NT2/D1 (cell line): ENCODE data around the gene PIGA.
"Not testable (repeated sequence)": the region's sequence is repeated elsewhere in the genome, so short reads cannot be mapped to it uniquely, and the experiment has no call there.

ENCODE experiments used
- DNase-seq: peaks from one replicate; pipeline ENCODE4 v3.0.0-alpha.2; 2011; ENCODE audit warnings: low read depth, low spot score
- H3K27me3 ChIP-seq: 2 replicates; pipeline ENCODE4 v1.6.0; 2011; ENCODE audit warnings: mild to moderate bottlenecking; ENCODE audit not compliant: insufficient read length, insufficient read depth
- H3K36me3 ChIP-seq: 2 replicates; pipeline ENCODE4 v1.6.1; 2011; ENCODE audit warnings: mild to moderate bottlenecking, low read length, mixed read lengths; ENCODE audit not compliant: insufficient read depth, insufficient read length
- H3K4me1 ChIP-seq: 2 replicates; pipeline ENCODE4 v1.5.1; 2011; ENCODE audit not compliant: insufficient read depth, insufficient read length
- H3K4me3 ChIP-seq: 2 replicates; pipeline ENCODE4 v1.5.1; 2011; ENCODE audit warnings: low read depth; ENCODE audit not compliant: insufficient read length
- H3K9ac ChIP-seq: 2 replicates; pipeline ENCODE4 v1.6.0; 2011; ENCODE audit warnings: low read depth; ENCODE audit not compliant: insufficient read length
- H3K9me3 ChIP-seq: 2 replicates; pipeline ENCODE4 v1.5.1; 2011; ENCODE audit warnings: mild to moderate bottlenecking, low read length; ENCODE audit not compliant: insufficient read depth
- SUZ12 ChIP-seq: IDR thresholded peaks from 2 replicates; pipeline ENCODE4 v1.6.1; 2011; ENCODE audit not compliant: insufficient read length, insufficient read depth; ENCODE audit errors: extremely low read depth
- YY1 ChIP-seq: IDR thresholded peaks from 2 replicates; pipeline ENCODE4 v1.6.1; 2011; ENCODE audit not compliant: insufficient read length, insufficient read depth
- ZNF274 ChIP-seq: IDR thresholded peaks from 2 replicates; pipeline ENCODE4 v1.6.1; 2011; ENCODE audit warnings: mild to moderate bottlenecking, low read depth, low read length

The PIGA gene

GRCh38 chrX:15321447-15321846 is 13.9 kb downstream of the PIGA start:
- Histone ChIP-seq H3K9me3 (no peaks in the 10 kb centered on the region), H3K36me3 (peaks cover 34% of the 10 kb centered on the region), H3K4me1 (no peaks in the 10 kb centered on the region), H3K9ac (no peak overlapping the region), H3K27me3 (no peaks in the 10 kb centered on the region), H3K4me3 (no peak overlapping the region)
- no peak for DNase-seq
- TF ChIP-seq SUZ12 = no peak
- no peak for TF ChIP-seq YY1
- TF ChIP-seq ZNF274 = no peak

- Histone ChIP-seq H3K9me3 (no peaks in the 10 kb centered on the region), H3K4me1 (no peaks in the 10 kb centered on the region), H3K4me3 (no peak overlapping the region), H3K36me3 (peaks cover 34% of the 10 kb centered on the region), H3K9ac (no peak overlapping the region), H3K27me3 (no peaks in the 10 kb centered on the region)
- TF ChIP-seq YY1 = no peak
- DNase-seq = no peak
These were observed 15.0 kb downstream of the PIGA start for GRCh38 chrX:15320297-15320696.

GRCh38 chrX:15319075-15319474 is 16.2 kb downstream of the PIGA start:
- Histone ChIP-seq H3K27me3 (no peaks in the 10 kb centered on the region), H3K36me3 (peaks cover 25% of the 10 kb centered on the region), H3K9me3 (no peaks in the 10 kb centered on the region), H3K4me1 (no peaks in the 10 kb centered on the region), H3K4me3 (no peak overlapping the region), H3K9ac (no peak overlapping the region)
- no peak for DNase-seq
- TF ChIP-seq YY1 (no peak), SUZ12 (no peak), ZNF274 (no peak)

GRCh38 chrX:15315509-15315908 is 19.8 kb downstream of the PIGA start, which contains the start of gene ASB11:
ASB11 (minus strand) TSS chrX:15315640; CDS start chrX:15315605, 35 bp downstream.
- Histone ChIP-seq H3K27me3 (no peaks in the 10 kb centered on the region), H3K9ac (no peak within 1 kb of the TSS), H3K4me3 (no peak within 1 kb of the TSS), H3K4me1 (no peaks in the 10 kb centered on the region), H3K36me3 (peaks cover 3% of the 10 kb centered on the region), H3K9me3 (no peaks in the 10 kb centered on the region)
- TF ChIP-seq ZNF274 (no peak), SUZ12 (no peak), YY1 (no peak)
- DNase-seq = no peak

GRCh38 chrX:15314472-15314871 is 20.9 kb downstream of the PIGA start:
- no peaks in the 10 kb centered on the region for H3K27me3 ChIP-seq
- no peak for TF ChIP-seq SUZ12
- TF ChIP-seq YY1 = no peak
- no peak for TF ChIP-seq ZNF274
- H3K9ac ChIP-seq = no peak overlapping the region
- no peak overlapping the region for H3K4me3 ChIP-seq
- DNase-seq = no peak
- H3K36me3 ChIP-seq = no peaks in the 10 kb centered on the region
- H3K9me3 ChIP-seq = no peaks in the 10 kb centered on the region
- no peaks in the 10 kb centered on the region for H3K4me1 ChIP-seq

- Histone ChIP-seq H3K9ac (no peak overlapping the region), H3K9me3 (no peaks in the 10 kb centered on the region), H3K27me3 (no peaks in the 10 kb centered on the region), H3K4me3 (no peak overlapping the region), H3K4me1 (no peaks in the 10 kb centered on the region), H3K36me3 (no peaks in the 10 kb centered on the region)
- no peak for DNase-seq
- TF ChIP-seq YY1 (no peak), ZNF274 (no peak), SUZ12 (no peak)
These were observed 24.2 kb downstream of the PIGA start for GRCh38 chrX:15311119-15311518.

GRCh38 chrX:15310117-15310516 is 25.2 kb downstream of the PIGA start:
- H3K9ac ChIP-seq = no peak overlapping the region
- H3K27me3 ChIP-seq = no peaks in the 10 kb centered on the region
- H3K4me1 ChIP-seq = no peaks in the 10 kb centered on the region
- H3K36me3 ChIP-seq = no peaks in the 10 kb centered on the region
- TF ChIP-seq YY1 (no peak), ZNF274 (no peak), SUZ12 (no peak)
- no peak overlapping the region for H3K4me3 ChIP-seq
- no peaks in the 10 kb centered on the region for H3K9me3 ChIP-seq
- no peak for DNase-seq

- H3K27me3 ChIP-seq, H3K9me3 ChIP-seq, DNase-seq, H3K4me3 ChIP-seq, H3K36me3 ChIP-seq, H3K4me1 ChIP-seq, H3K9ac ChIP-seq: not testable (repeated sequence)
These were observed 29.4 kb downstream of the PIGA start for GRCh38 chrX:15305899-15306298.
